ENCODE measurements around the gene SDCCAG8. TPM values are rescaled to one million over a fixed set of nuclear protein-coding genes. Genes with fewer than 3 reads are reported as not detected.

Gene SDCCAG8
- total RNA-seq, 1 donor from 2014 or later, result 41.2 TPM

- no peaks in the 10 kb centered on the region for H3K9me3 Mint-ChIP-seq
- DNase-seq (no peak), ATAC-seq (ENCODE audit: low read depth) (no peak)
- H3K27me3 Mint-ChIP-seq, result no peaks in the 10 kb centered on the region
- CTCF ChIA-PET, result no interaction called here
- no peaks in the 10 kb centered on the region for H3K4me1 Mint-ChIP-seq
- H3K36me3 Mint-ChIP-seq (ENCODE audit: low read depth), result peaks cover 37% of the 10 kb centered on the region
- H3K27ac Mint-ChIP-seq, result no peak overlapping the region
- POLR2A ChIA-PET, result no interaction called here
- TF ChIP-seq CTCF (IDR thresholded peaks at IDR 0.05), result no peak
- intact Hi-C loops (cut with micrococcal nuclease), result no loop called here
- H3K4me3 Mint-ChIP-seq, result no peak overlapping the region
Observed at GRCh38 chr1:243548516-243548915, 292.7 kb downstream of the SDCCAG8 start.

- Mint-ChIP-seq H3K9me3 (no peaks in the 10 kb centered on the region), H3K36me3 (ENCODE audit: low read depth) (peaks cover 32% of the 10 kb centered on the region), H3K27ac (no peak overlapping the region), H3K4me3 (no peak overlapping the region), H3K4me1 (no peaks in the 10 kb centered on the region), H3K27me3 (no peaks in the 10 kb centered on the region)
- ChIA-PET POLR2A (no interaction called here), CTCF (no interaction called here)
- ATAC-seq (ENCODE audit: low read depth) (no peak), DNase-seq (no peak)
- no peak for TF ChIP-seq CTCF (IDR thresholded peaks at IDR 0.05)
- intact Hi-C loops (cut with micrococcal nuclease), result no loop called here
Observed at GRCh38 chr1:243549108-243549507, 293.3 kb downstream of the SDCCAG8 start.

Other genes starting within 250 kb of the SDCCAG8 start
- gene CEP170, start 760 bp upstream of the SDCCAG8 start, total RNA-seq, result 74.3 and 91.9 TPM in 2 replicates

Data from activated B cell treated with CpG ODN at 0.5 μM for 24 hours (primary cell).